Nephron progenitor cell (in vitro differentiated cells): ENCODE data around the gene LIPH.
"Not testable (repeated sequence)": the region's sequence is repeated elsewhere in the genome, so short reads cannot be mapped to it uniquely, and the experiment has no call there.

Experiments used
- DNase-seq: peaks from one replicate; pipeline ENCODE4 v3.0.0; 2021
- H3K27ac Mint-ChIP-seq: 2 replicates; pipeline ENCODE4 v1.8.0; 2021; ENCODE audit warnings: mild to moderate bottlenecking, moderate library complexity, mixed read lengths
- H3K27me3 Mint-ChIP-seq: 2 replicates; pipeline ENCODE4 v1.8.0; 2021; ENCODE audit warnings: mild to moderate bottlenecking, low read depth, mixed read lengths; ENCODE audit not compliant: poor library complexity
- H3K36me3 Mint-ChIP-seq: 2 replicates; pipeline ENCODE4 v1.8.0; 2021; ENCODE audit warnings: low read depth, mixed read lengths
- H3K4me1 Mint-ChIP-seq: 2 replicates; pipeline ENCODE4 v1.8.0; 2021; ENCODE audit warnings: mixed read lengths
- H3K4me3 Mint-ChIP-seq: 2 replicates; pipeline ENCODE4 v1.8.0; 2021; ENCODE audit warnings: mild to moderate bottlenecking, moderate library complexity, mixed read lengths
- H3K9me3 Mint-ChIP-seq: 2 replicates; pipeline ENCODE4 v1.8.0; 2021; ENCODE audit warnings: mild to moderate bottlenecking, moderate library complexity, mixed read lengths
- CTCF ChIP-seq: fragments of 200-600 bp; sonication (generic); IDR thresholded peaks from 2 replicates; pipeline ENCODE4 v1.5.0; 2021; ENCODE audit warnings: antibody characterized with exemption

Gene LIPH

GRCh38 chr3:185484296-185484695, 68.1 kb downstream of the LIPH start:
- no peak overlapping the region for H3K4me3 Mint-ChIP-seq
- no peaks in the 10 kb centered on the region for H3K9me3 Mint-ChIP-seq
- peaks cover 6% of the 10 kb centered on the region for H3K27me3 Mint-ChIP-seq
- H3K27ac Mint-ChIP-seq = no peak overlapping the region
- no peak for TF ChIP-seq CTCF
- H3K4me1 Mint-ChIP-seq = no peaks in the 10 kb centered on the region
- H3K36me3 Mint-ChIP-seq = peaks cover 43% of the 10 kb centered on the region
- no peak for DNase-seq

GRCh38 chr3:185479373-185479945, 72.9 kb downstream of the LIPH start:
- H3K4me1 Mint-ChIP-seq = no peaks in the 10 kb centered on the region
- TF ChIP-seq CTCF = no peak
- no peak overlapping the region for H3K27ac Mint-ChIP-seq
- H3K36me3 Mint-ChIP-seq = peaks cover 31% of the 10 kb centered on the region
- peaks cover 4% of the 10 kb centered on the region for H3K27me3 Mint-ChIP-seq
- no peak overlapping the region for H3K4me3 Mint-ChIP-seq
- no peaks in the 10 kb centered on the region for H3K9me3 Mint-ChIP-seq
- DNase-seq = no peak

- DNase-seq = no peak
Observed at GRCh38 chr3:185477316-185477715, 75.1 kb downstream of the LIPH start.

GRCh38 chr3:185474922-185475321, 77.5 kb downstream of the LIPH start:
- H3K4me1 Mint-ChIP-seq, H3K4me3 Mint-ChIP-seq, H3K27me3 Mint-ChIP-seq, DNase-seq, H3K27ac Mint-ChIP-seq, H3K9me3 Mint-ChIP-seq: not testable (repeated sequence)
- H3K36me3 Mint-ChIP-seq = peaks cover 19% of the 10 kb centered on the region

More at GRCh38 chr3:185477316-185477715, 75.1 kb downstream of the LIPH start:
- no peak for TF ChIP-seq CTCF
- Mint-ChIP-seq H3K4me3 (no peak overlapping the region), H3K36me3 (peaks cover 34% of the 10 kb centered on the region), H3K9me3 (no peaks in the 10 kb centered on the region), H3K27me3 (peaks cover 4% of the 10 kb centered on the region), H3K27ac (no peak overlapping the region), H3K4me1 (no peaks in the 10 kb centered on the region)

GRCh38 chr3:185473290-185473815, 79.0 kb downstream of the LIPH start:
- Mint-ChIP-seq H3K4me1 (peaks cover 11% of the 10 kb centered on the region), H3K36me3 (peaks cover 25% of the 10 kb centered on the region)

GRCh38 chr3:185470323-185470722, 82.1 kb downstream of the LIPH start:
- H3K36me3 Mint-ChIP-seq = peaks cover 45% of the 10 kb centered on the region
- no peak for DNase-seq
- no peaks in the 10 kb centered on the region for H3K27me3 Mint-ChIP-seq
- no peak overlapping the region for H3K4me3 Mint-ChIP-seq
- no peak for TF ChIP-seq CTCF
- peaks cover 11% of the 10 kb centered on the region for H3K4me1 Mint-ChIP-seq
- H3K27ac Mint-ChIP-seq = no peak overlapping the region
- H3K9me3 Mint-ChIP-seq = no peaks in the 10 kb centered on the region

More at GRCh38 chr3:185473290-185473815, 79.0 kb downstream of the LIPH start:
- Mint-ChIP-seq H3K9me3 (no peaks in the 10 kb centered on the region), H3K27me3 (peaks cover 4% of the 10 kb centered on the region), H3K27ac (no peak overlapping the region), H3K4me3 (no peak overlapping the region)
- DNase-seq = no peak
- TF ChIP-seq CTCF = no peak
